ENCODE results near the gene SV2B. TPM values are rescaled to one million over a fixed set of nuclear protein-coding genes. Genes with fewer than 3 reads are reported as not detected.

Gene SV2B
- total and polyA plus RNA-seq, 2 donors (not counting 3 experiments of a cell fraction or from before 2014, with no cell fraction given): not detected

- BruUV-seq (replicated peaks): no TSS peak
- Histone ChIP-seq H3K4me3 (replicated peaks in 1 of 3; ENCODE audit: insufficient read depth in 1 of 3, low read depth in 1 of 3, low read length in 3 of 3) (no peak overlapping the region), H3K79me2 (ENCODE audit: control insufficient read depth, insufficient read depth, low read length) (no peaks in the 10 kb centered on the region), H3K9me3 (replicated peaks; ENCODE audit: control insufficient read depth, insufficient read depth, low read length) (no peaks in the 10 kb centered on the region), H3K27ac (ENCODE audit: insufficient read depth, low read depth, low read length) (no peak overlapping the region), H3K27me3 (ENCODE audit: control insufficient read depth in 2 of 2, insufficient read depth in 2 of 2, low read length in 2 of 2) (peaks cover 0 to 2% of the 10 kb centered on the region in 2 experiments), H3K36me3 (ENCODE audit: control insufficient read depth in 2 of 2, extremely low read depth in 1 of 2, insufficient read depth in 2 of 2, low read length in 2 of 2) (no peaks in the 10 kb centered on the region), H3K4me2 (ENCODE audit: insufficient read depth, low read length) (no peak overlapping the region), H2AFZ (ENCODE audit: low read depth, low read length) (no peak overlapping the region), H3K9me1 (replicated peaks; ENCODE audit: control insufficient read depth, extremely low read depth, insufficient read depth, low read length) (no peaks in the 10 kb centered on the region), H3K9ac (replicated peaks; ENCODE audit: extremely low read depth, insufficient read depth, low read length) (no peak overlapping the region), H3K4me1 (ENCODE audit: control insufficient read depth, extremely low read depth, insufficient read depth, low read length) (no peaks in the 10 kb centered on the region), H4K20me1 (replicated peaks; ENCODE audit: control insufficient read depth, extremely low read depth, insufficient read depth, low read length) (no peaks in the 10 kb centered on the region)
- dilution Hi-C loops (cut with MboI; ENCODE audit: extremely low pct_ligation_motif_present, low sequenced_read_pairs): no loop called here
- TF ChIP-seq MYC (IDR thresholded peaks at IDR 0.05; ENCODE audit: low read depth, low read length) (no peak), POLR2A (IDR thresholded peaks at IDR 0.05; ENCODE audit: low read depth, low read length) (no peak), EZH2 (IDR thresholded peaks at IDR 0.05; ENCODE audit: borderline replicate concordance, low read depth, low read length, severe bottlenecking) (no peak), CTCF (IDR thresholded peaks at IDR 0.05; ENCODE audit: extremely low read depth in 1 of 2, insufficient read depth in 1 of 2, low read depth in 1 of 2, low read length in 2 of 2) (no peak), GATA2 (IDR thresholded peaks at IDR 0.05; ENCODE audit: insufficient read depth, insufficient read length, low read depth, low read length) (no peak), MAX (IDR thresholded peaks at IDR 0.05; ENCODE audit: insufficient read depth, insufficient read length) (no peak), FOS (IDR thresholded peaks at IDR 0.05; ENCODE audit: borderline replicate concordance, insufficient read depth, low read length) (no peak)
- intact Hi-C loops (cut with micrococcal nuclease): no loop called here
- FAIRE-seq (no peak), DNase-seq (ENCODE audit: low read depth, low spot score) (no peak)
- ChIA-PET POLR2A (no interaction called here), CTCF (no interaction called here)
These were observed 24.1 kb downstream of the SV2B start for GRCh38 chr15:91124132-91124531.
